Measurements from ENCODE around the gene GPR108. TPM values are rescaled to one million over a fixed set of nuclear protein-coding genes. Genes with fewer than 3 reads are reported as not detected.

GPR108 gene
- total and polyA plus RNA-seq, 11 donors, result 19.2 to 47.9 (median 31.1) TPM

GRCh38 chr19:6686628-6686975 is 50.8 kb downstream of the GPR108 start:
- ATAC-seq, result no peak
- 74 to 83% (median 79%) methylated on average over 4 of the region's 4 CpGs for WGBS, 4 donors
- TF ChIP-seq POLR2A (IDR thresholded peaks at IDR 0.05), result no peak
- TF ChIP-seq, protein P1, sequence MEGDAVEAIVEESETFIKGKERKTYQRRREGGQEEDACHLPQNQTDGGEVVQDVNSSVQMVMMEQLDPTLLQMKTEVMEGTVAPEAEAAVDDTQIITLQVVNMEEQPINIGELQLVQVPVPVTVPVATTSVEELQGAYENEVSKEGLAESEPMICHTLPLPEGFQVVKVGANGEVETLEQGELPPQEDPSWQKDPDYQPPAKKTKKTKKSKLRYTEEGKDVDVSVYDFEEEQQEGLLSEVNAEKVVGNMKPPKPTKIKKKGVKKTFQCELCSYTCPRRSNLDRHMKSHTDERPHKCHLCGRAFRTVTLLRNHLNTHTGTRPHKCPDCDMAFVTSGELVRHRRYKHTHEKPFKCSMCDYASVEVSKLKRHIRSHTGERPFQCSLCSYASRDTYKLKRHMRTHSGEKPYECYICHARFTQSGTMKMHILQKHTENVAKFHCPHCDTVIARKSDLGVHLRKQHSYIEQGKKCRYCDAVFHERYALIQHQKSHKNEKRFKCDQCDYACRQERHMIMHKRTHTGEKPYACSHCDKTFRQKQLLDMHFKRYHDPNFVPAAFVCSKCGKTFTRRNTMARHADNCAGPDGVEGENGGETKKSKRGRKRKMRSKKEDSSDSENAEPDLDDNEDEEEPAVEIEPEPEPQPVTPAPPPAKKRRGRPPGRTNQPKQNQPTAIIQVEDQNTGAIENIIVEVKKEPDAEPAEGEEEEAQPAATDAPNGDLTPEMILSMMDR (IDR thresholded peaks at IDR 0.05), result no peak
- Histone ChIP-seq H3K4me1 (no peaks in the 10 kb centered on the region), H3K4me3 (no peak overlapping the region), H3K27me3 (peaks cover 0 to 9% (median 0%) of the 10 kb centered on the region in 9 donors), H3K36me3 (peaks cover 0 to 15% (median 0%) of the 10 kb centered on the region in 9 donors), H3K9me3 (peaks cover 0 to 5% (median 0%) of the 10 kb centered on the region in 12 donors), H3K27ac (no peak overlapping the region)
- DNase-seq, result no peak
- intact Hi-C loops (cut with DNase I), result no loop called here

- H3K27me3 ChIP-seq, result peaks cover 0 to 4% (median 0%) of the 10 kb centered on the region in 9 donors
- intact Hi-C loops (cut with DNase I), result no loop called here
- no peak for ATAC-seq
- DNase-seq, result no peak
- H3K4me1 ChIP-seq, result no peaks in the 10 kb centered on the region
- 81 to 86% (median 82%) methylated on average over 15 of the region's 15 CpGs for WGBS, 4 donors
- H3K27ac ChIP-seq, result no peak overlapping the region
- H3K9me3 ChIP-seq, result peaks cover 0 to 5% (median 0%) of the 10 kb centered on the region in 12 donors
- H3K36me3 ChIP-seq, result peaks cover 0 to 15% (median 0%) of the 10 kb centered on the region in 9 donors
- no peak for TF ChIP-seq POLR2A (IDR thresholded peaks at IDR 0.05)
- TF ChIP-seq, protein P1 (IDR thresholded peaks at IDR 0.05), result no peak
- H3K4me3 ChIP-seq, result no peak overlapping the region
These were observed 51.3 kb downstream of the GPR108 start for GRCh38 chr19:6685962-6686627.

DNA sequence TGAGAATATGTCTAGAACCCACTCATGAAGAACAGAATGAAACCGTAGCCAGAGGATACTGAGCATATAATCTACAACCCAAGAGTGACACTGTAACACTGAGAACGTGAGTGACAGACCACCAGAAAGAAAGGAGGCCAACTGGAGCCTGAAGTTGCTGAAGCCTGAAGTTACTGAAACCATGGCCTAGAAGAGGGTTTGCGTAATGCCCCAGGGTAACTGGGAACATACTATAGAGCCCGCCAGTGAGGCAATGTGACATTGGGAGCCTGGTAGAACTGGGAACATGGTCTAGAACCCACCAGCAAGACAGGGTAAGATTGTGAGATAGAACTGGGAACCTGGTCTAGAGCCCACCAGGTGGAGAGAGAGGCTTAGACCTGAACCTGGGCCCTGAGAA is 51.9 kb downstream of the GPR108 start:
- H3K27me3 ChIP-seq, result peaks cover 0 to 2% (median 0%) of the 10 kb centered on the region in 9 donors
- peaks cover 0 to 5% (median 0%) of the 10 kb centered on the region in 12 donors for H3K9me3 ChIP-seq
- intact Hi-C loops (cut with DNase I), result no loop called here
- DNase-seq (no peak), ATAC-seq (no peak)
- peaks cover 0 to 14% (median 0%) of the 10 kb centered on the region in 9 donors for H3K36me3 ChIP-seq
- no peak overlapping the region for H3K4me3 ChIP-seq
- no peaks in the 10 kb centered on the region for H3K4me1 ChIP-seq
- no peak for TF ChIP-seq POLR2A (IDR thresholded peaks at IDR 0.05)
- TF ChIP-seq, protein P1 (IDR thresholded peaks at IDR 0.05), result no peak
- no peak overlapping the region for H3K27ac ChIP-seq
- WGBS, 4 donors, result 68 to 88% (median 78%) methylated on average over 4 of the region's 4 CpGs

- WGBS, 4 donors, result 82 to 92% (median 87%) methylated on average over 4 of the region's 4 CpGs
- TF ChIP-seq POLR2A (IDR thresholded peaks at IDR 0.05), result no peak
- TF ChIP-seq, protein P1 (IDR thresholded peaks at IDR 0.05), result no peak
- H3K4me1 ChIP-seq, result no peaks in the 10 kb centered on the region
- ATAC-seq (no peak), DNase-seq (no peak)
- intact Hi-C loops (cut with DNase I), result no loop called here
- peaks cover 0 to 11% (median 0%) of the 10 kb centered on the region in 9 donors for H3K36me3 ChIP-seq
- H3K4me3 ChIP-seq, result no peak overlapping the region
- peaks cover 0 to 8% (median 0%) of the 10 kb centered on the region in 12 donors for H3K9me3 ChIP-seq
- peaks cover 0 to 14% (median 0%) of the 10 kb centered on the region in 9 donors for H3K27me3 ChIP-seq
- H3K27ac ChIP-seq, result no peak overlapping the region
These were observed 53.4 kb downstream of the GPR108 start for GRCh38 chr19:6683971-6684370.

Measured in heart left ventricle (tissue), 16 donors.